Measurements from ENCODE around the gene PLXNB1. TPM values are rescaled to one million over a fixed set of nuclear protein-coding genes. Genes with fewer than 3 reads are reported as not detected.

The PLXNB1 gene
- total and polyA plus RNA-seq, 12 donors = 27.7 to 135 (median 32.4) TPM

DNA sequence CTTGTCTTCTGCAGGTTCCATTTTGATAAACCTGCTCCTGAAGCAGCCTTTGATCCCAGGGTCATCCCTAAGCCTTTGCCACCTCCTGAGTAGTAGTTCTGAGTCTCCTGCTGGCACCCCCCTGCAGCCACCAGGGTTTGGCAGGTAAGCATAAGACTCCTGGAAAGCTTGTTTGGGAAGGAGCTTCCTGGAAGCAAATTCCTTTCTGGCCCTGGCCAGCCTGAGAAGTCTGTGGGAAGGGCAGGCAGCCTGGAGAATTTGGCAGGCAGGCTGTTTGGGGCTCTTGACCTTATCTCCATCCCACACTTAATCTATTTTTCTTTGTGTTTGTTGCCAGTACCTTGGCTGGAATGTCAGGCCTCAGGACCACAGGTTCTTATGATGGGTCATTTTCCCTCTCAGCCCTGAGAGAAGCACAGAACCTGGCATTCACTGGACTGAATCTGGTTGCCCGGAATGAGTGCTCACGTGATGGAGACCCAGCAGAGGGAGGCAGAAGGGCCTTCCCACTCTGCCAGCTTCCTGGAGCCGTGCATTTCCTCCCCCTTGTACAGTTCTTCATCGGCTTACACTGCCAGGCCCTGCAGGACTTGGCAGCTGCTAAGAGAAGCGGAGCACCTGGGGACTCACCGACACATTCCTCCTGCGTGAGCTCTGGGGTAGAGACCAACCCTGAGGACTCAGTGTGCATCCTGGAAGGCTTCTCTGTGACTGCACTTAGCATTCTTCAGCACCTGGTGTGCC, 30.1 kb upstream of the PLXNB1 start:
- DNase-seq (no peak), ATAC-seq (no peak)
- WGBS, 2 donors = 67 to 73% methylated on average over 7 of the region's 7 CpGs
- Histone ChIP-seq H3K27me3 (no peaks in the 10 kb centered on the region), H3K36me3 (peaks cover 0 to 86% (median 28%) of the 10 kb centered on the region in 9 donors), H3K9me3 (no peaks in the 10 kb centered on the region), H3K4me1 (peaks cover 2 to 7% (median 5%) of the 10 kb centered on the region in 9 donors), H3K4me3 (no peak overlapping the region), H3K27ac (no peak overlapping the region)
- TF ChIP-seq, protein P1, sequence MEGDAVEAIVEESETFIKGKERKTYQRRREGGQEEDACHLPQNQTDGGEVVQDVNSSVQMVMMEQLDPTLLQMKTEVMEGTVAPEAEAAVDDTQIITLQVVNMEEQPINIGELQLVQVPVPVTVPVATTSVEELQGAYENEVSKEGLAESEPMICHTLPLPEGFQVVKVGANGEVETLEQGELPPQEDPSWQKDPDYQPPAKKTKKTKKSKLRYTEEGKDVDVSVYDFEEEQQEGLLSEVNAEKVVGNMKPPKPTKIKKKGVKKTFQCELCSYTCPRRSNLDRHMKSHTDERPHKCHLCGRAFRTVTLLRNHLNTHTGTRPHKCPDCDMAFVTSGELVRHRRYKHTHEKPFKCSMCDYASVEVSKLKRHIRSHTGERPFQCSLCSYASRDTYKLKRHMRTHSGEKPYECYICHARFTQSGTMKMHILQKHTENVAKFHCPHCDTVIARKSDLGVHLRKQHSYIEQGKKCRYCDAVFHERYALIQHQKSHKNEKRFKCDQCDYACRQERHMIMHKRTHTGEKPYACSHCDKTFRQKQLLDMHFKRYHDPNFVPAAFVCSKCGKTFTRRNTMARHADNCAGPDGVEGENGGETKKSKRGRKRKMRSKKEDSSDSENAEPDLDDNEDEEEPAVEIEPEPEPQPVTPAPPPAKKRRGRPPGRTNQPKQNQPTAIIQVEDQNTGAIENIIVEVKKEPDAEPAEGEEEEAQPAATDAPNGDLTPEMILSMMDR (IDR thresholded peaks at IDR 0.05) = no peak
- intact Hi-C loops (cut with DNase I) = loop anchor here in 5 of 10 donors (5.0 to 10.0 kb wide), 5 partner anchors 47 to 225 kb away; partner anchors contain the start of genes NCKIPSD (in 1 of the 5) and SLC26A6 (in 1 of the 5)

DNA sequence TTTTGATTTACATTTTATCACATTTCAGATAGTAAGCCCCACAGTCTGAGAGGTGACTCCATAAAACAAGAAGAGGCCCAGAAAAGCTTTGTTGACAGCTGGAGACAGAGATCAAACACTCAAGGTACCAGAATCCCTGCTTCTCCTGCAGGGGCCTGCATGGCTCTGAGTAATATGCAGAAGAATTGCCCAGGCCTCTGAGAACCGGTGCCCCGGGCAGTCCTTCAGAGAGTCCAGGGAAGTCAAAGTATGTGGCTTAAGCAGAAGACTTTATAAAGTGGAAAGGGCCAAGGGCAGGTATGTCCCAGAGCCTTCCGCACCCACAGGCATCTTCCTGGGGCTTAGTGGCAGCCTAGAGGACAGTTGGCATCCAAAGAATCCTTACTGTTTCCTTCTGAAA, 29.4 kb upstream of the PLXNB1 start:
- Histone ChIP-seq H3K4me1 (peaks cover 0 to under 1% (median 0%) of the 10 kb centered on the region in 9 donors), H3K36me3 (peaks cover 0 to 87% (median 31%) of the 10 kb centered on the region in 9 donors), H3K27ac (no peak overlapping the region), H3K27me3 (no peaks in the 10 kb centered on the region), H3K4me3 (no peak overlapping the region), H3K9me3 (no peaks in the 10 kb centered on the region)
- TF ChIP-seq, protein P1 (IDR thresholded peaks at IDR 0.05) = no peak
- intact Hi-C loops (cut with DNase I) = loop anchor here in 1 of 10 donors (5.0 kb wide), 1 partner anchor 83 kb away; no protein-coding TSS in a partner anchor
- 95% methylated on average over 3 of the region's 3 CpGs for WGBS, 2 donors
- ATAC-seq = no peak
- DNase-seq = no peak

DNA sequence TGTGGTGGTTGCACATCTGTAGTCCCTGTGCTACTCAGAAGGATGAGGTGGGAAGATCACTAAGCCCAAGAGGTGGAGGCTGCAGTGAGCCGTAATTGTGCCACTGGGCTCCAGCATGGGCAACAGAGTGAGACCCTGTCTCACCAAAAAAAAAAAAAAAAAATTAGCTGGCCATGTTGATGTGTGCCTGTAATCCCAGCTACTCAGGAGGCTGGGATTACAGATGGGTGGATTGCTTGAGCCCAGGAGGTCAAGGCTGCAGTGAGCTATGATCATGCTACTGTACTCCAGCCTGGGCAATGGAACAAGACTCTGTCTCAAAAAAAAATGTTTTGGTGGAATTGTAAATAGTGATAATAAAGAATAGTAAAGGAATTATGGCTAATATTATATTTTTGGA, 26.6 kb upstream of the PLXNB1 start:
- ATAC-seq (no peak), DNase-seq (no peak)
- intact Hi-C loops (cut with DNase I) = loop anchor here in 1 of 10 donors (5.0 kb wide), 1 partner anchor 86 kb away; no protein-coding TSS in a partner anchor
- TF ChIP-seq, protein P1 (IDR thresholded peaks at IDR 0.05) = no peak
- Histone ChIP-seq H3K4me1 (no peaks in the 10 kb centered on the region), H3K9me3 (no peaks in the 10 kb centered on the region), H3K36me3 (peaks cover 0 to 100% (median 39%) of the 10 kb centered on the region in 9 donors), H3K27me3 (no peaks in the 10 kb centered on the region), H3K4me3 (no peak overlapping the region), H3K27ac (no peak overlapping the region)
- WGBS, 2 donors = 94 to 100% methylated on average over 1 of the region's 1 CpG

GRCh38 chr3:48451270-48451669, 21.4 kb upstream of the PLXNB1 start:
- H3K27me3 ChIP-seq = no peaks in the 10 kb centered on the region
- no peaks in the 10 kb centered on the region for H3K9me3 ChIP-seq
- TF ChIP-seq, protein P1 (IDR thresholded peaks at IDR 0.05) = no peak
- DNase-seq = no peak
- H3K4me1 ChIP-seq = peaks cover 4 to 15% (median 11%) of the 10 kb centered on the region in 9 donors
- peaks cover 0 to 65% (median 16%) of the 10 kb centered on the region in 9 donors for H3K36me3 ChIP-seq
- no peak overlapping the region for H3K27ac ChIP-seq
- ATAC-seq = no peak
- H3K4me3 ChIP-seq = no peak overlapping the region
- WGBS, 2 donors = 45 to 68% methylated on average over 1 of the region's 1 CpG
- intact Hi-C loops (cut with DNase I) = no loop called here

All from heart right ventricle (tissue), 16 donors.